HepG2 (cell line): Measurements from ENCODE around the gene RCC1. TPM values are rescaled to one million over a fixed set of nuclear protein-coding genes. Genes with fewer than 3 reads are reported as not detected.

Source experiments
- BORCS8-MEF2B ChIP-seq: sonication (generic); formaldehyde crosslinking; IDR thresholded peaks from 2 replicates; pipeline ENCODE4 v1.8.0; 2022; ENCODE audit warnings: mild to moderate bottlenecking, missing genetic modification reagents
- CC2D1A ChIP-seq: sonication (generic); formaldehyde crosslinking; IDR thresholded peaks from 2 replicates; pipeline ENCODE4 v1.8.1; 2023; ENCODE audit warnings: mild to moderate bottlenecking, missing genetic modification reagents
- CREM ChIP-seq, 2 experiments: sonication (generic) in 1 of 2; formaldehyde crosslinking in 1 of 2; IDR thresholded peaks; 2 replicates each; pipeline versions ENCODE4 v1.4.0 to v1.6.1; 2016 to 2020; ENCODE audit warnings: antibody characterized with exemption in 1 of 2, mild to moderate bottlenecking in 1 of 2, missing genetic modification reagents in 1 of 2
- ELF1 ChIP-seq: sonication (generic); formaldehyde crosslinking; IDR thresholded peaks from 2 replicates; pipeline ENCODE4 v1.4.0; 2020; ENCODE audit warnings: missing genetic modification reagents
- FOSL2 ChIP-seq: sonication (generic); formaldehyde crosslinking; IDR thresholded peaks from 2 replicates; pipeline ENCODE4 v1.4.0; 2020; ENCODE audit warnings: missing genetic modification reagents
- FOXA1 ChIP-seq, 2 experiments: fragments of 450-650 bp in 1 of 2; sonication (generic) in 1 of 2; formaldehyde crosslinking in 1 of 2; IDR thresholded peaks; 2 replicates each; pipeline versions ENCODE4 v1.4.0 to v1.6.1; 2016 to 2020; ENCODE audit warnings: missing genetic modification reagents in 1 of 2
- HIVEP1 ChIP-seq: sonication (generic); formaldehyde crosslinking; IDR thresholded peaks from 2 replicates; pipeline ENCODE4 v1.4.0; 2020; ENCODE audit warnings: mild to moderate bottlenecking, missing genetic modification reagents
- HOXA3 ChIP-seq: sonication (generic); formaldehyde crosslinking; IDR thresholded peaks from 2 replicates; pipeline ENCODE4 v1.5.0; 2020; ENCODE audit warnings: missing genetic modification reagents
- JUN ChIP-seq: sonication (generic); formaldehyde crosslinking; IDR thresholded peaks from 2 replicates; pipeline ENCODE4 v1.4.0; 2020; ENCODE audit warnings: mild to moderate bottlenecking, missing genetic modification reagents
- KDM5B ChIP-seq: sonication (generic); formaldehyde crosslinking; IDR thresholded peaks from 2 replicates; pipeline ENCODE4 v1.4.0; 2020; ENCODE audit warnings: missing genetic modification reagents, mild to moderate bottlenecking, borderline replicate concordance
- MTF1 ChIP-seq: sonication (generic); formaldehyde crosslinking; IDR thresholded peaks from 2 replicates; pipeline ENCODE4 v1.5.0; 2020; ENCODE audit warnings: missing genetic modification reagents
- MXD4 ChIP-seq: IDR thresholded peaks from 2 replicates; pipeline ENCODE4 v1.6.1; 2016; ENCODE audit warnings: mild to moderate bottlenecking, missing biosample characterization, missing genetic modification reagents
- NR2F2 ChIP-seq: IDR thresholded peaks from 2 replicates; pipeline ENCODE4 v1.6.1; 2012; ENCODE audit warnings: low read depth, inconsistent platforms, borderline replicate concordance
- SALL2 ChIP-seq: sonication (generic); formaldehyde crosslinking; IDR thresholded peaks from 2 replicates; pipeline ENCODE4 v1.8.1; 2023; ENCODE audit warnings: mild to moderate bottlenecking, missing genetic modification reagents, inconsistent platforms
- SP5 ChIP-seq: IDR thresholded peaks from 2 replicates; pipeline ENCODE4 v1.6.1; 2016; ENCODE audit warnings: low read depth, borderline replicate concordance
- TAF15 ChIP-seq: fragments of 200-400 bp; formaldehyde crosslinking; IDR thresholded peaks from one replicate; pipeline ENCODE4 v1.6.1; 2018; ENCODE audit warnings: mild to moderate bottlenecking, low read depth, low read length; ENCODE audit not compliant: poor library complexity, severe bottlenecking
- TSC22D2 ChIP-seq: sonication (generic); formaldehyde crosslinking; IDR thresholded peaks from 2 replicates; pipeline ENCODE4 v1.5.1; 2020; ENCODE audit warnings: missing genetic modification reagents, mild to moderate bottlenecking, borderline replicate concordance
- ZNF121 ChIP-seq: sonication (generic); formaldehyde crosslinking; IDR thresholded peaks from 2 replicates; pipeline ENCODE4 v1.5.0; 2020; ENCODE audit warnings: mild to moderate bottlenecking, missing genetic modification reagents
- ZNF552 ChIP-seq: sonication (generic); formaldehyde crosslinking; IDR thresholded peaks from 2 replicates; pipeline ENCODE4 v1.9.0; 2022; ENCODE audit warnings: missing genetic modification reagents, mild to moderate bottlenecking, borderline replicate concordance
- polyA plus RNA-seq, 8 experiments: library from polyadenylated mRNA; depleted of rRNA in 3 of 8; stranded (reverse) in 7 of 8; unstranded in 1 of 8; fragments of >200 nt; fragmentation: Illumina TruSeq in 4 of 8; extraction: Trizol in 4 of 8; gene quantifications; 2 replicates each; pipeline versions ENCODE4 v1.2.1 to v1.2.3, GENCODE V29; 2011 to 2016; ENCODE audit warnings: low read depth in 4 of 8, missing spikeins in 1 of 8, mixed read lengths in 1 of 8; ENCODE audit not compliant: insufficient read depth in 1 of 8
- total RNA-seq, 5 experiments: library from RNA; depleted of rRNA; stranded (reverse); fragments of >200 nt; fragmentation: Illumina TruSeq; extraction: Trizol; gene quantifications; 2 replicates each; pipeline ENCODE4 v1.2.3, GENCODE V29; 2016; ENCODE audit warnings: low read depth in 1 of 5
- TF ChIP-seq, protein P1 (sequence below): sonication (generic); formaldehyde crosslinking; IDR thresholded peaks from 2 replicates; pipeline ENCODE4 v1.9.0; 2021; ENCODE audit warnings: missing genetic modification reagents, borderline replicate concordance
- TF ChIP-seq, protein P2 (sequence below): sonication (generic); formaldehyde crosslinking; conservative IDR thresholded peaks from 2 replicates; pipeline ENCODE4 v1.8.0; 2022; ENCODE audit warnings: missing genetic modification reagents
- TF ChIP-seq, protein P3 (sequence below): sonication (generic); formaldehyde crosslinking; IDR thresholded peaks from 2 replicates; pipeline ENCODE4 v1.4.0; 2020; ENCODE audit warnings: missing genetic modification reagents, low read depth, mild to moderate bottlenecking, borderline replicate concordance
- TF ChIP-seq, protein P4 (sequence below): sonication (generic); formaldehyde crosslinking; IDR thresholded peaks from 2 replicates; pipeline ENCODE4 v1.9.0; 2021; ENCODE audit warnings: missing genetic modification reagents, borderline replicate concordance

The RCC1 gene
- total and polyA plus RNA-seq, 2 of the 13 experiments (the other 11 are each of a cell fraction or from before 2014, with no cell fraction given) = 47.2 to 80.8 TPM

GRCh38 chr1:28581531-28582247 lies 75.8 kb downstream of the RCC1 start (continued):
- TF ChIP-seq ZNF121 (CRISPR knock-in tag) = peak; percentile 67
- peak; percentile 98 for TF ChIP-seq KDM5B (CRISPR knock-in tag)
- no peak for TF ChIP-seq CC2D1A (CRISPR knock-in tag)
- peak; percentile 89 for TF ChIP-seq SALL2 (CRISPR knock-in tag)
- TF ChIP-seq SP5 = 0 out of 2 replicates have a peak, but pooled peaks have one; percentile 20
- TF ChIP-seq NR2F2 = peak; percentile 68; the same call in 1 of the 2 replicates
- peak; percentile 73 for TF ChIP-seq HIVEP1 (CRISPR knock-in tag)
- TF ChIP-seq JUN (CRISPR knock-in tag) = peak; percentile 40; the same call in 1 of the 2 replicates
- TF ChIP-seq MXD4 (CRISPR knock-in tag) = peak; percentile 55
- peak; percentile 98 for TF ChIP-seq TAF15
- TF ChIP-seq, protein P1, sequence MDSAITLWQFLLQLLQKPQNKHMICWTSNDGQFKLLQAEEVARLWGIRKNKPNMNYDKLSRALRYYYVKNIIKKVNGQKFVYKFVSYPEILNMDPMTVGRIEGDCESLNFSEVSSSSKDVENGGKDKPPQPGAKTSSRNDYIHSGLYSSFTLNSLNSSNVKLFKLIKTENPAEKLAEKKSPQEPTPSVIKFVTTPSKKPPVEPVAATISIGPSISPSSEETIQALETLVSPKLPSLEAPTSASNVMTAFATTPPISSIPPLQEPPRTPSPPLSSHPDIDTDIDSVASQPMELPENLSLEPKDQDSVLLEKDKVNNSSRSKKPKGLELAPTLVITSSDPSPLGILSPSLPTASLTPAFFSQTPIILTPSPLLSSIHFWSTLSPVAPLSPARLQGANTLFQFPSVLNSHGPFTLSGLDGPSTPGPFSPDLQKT (CRISPR knock-in tag) = 0 out of 2 replicates have a peak, but pooled peaks have one; percentile 3
- TF ChIP-seq, protein P2, sequence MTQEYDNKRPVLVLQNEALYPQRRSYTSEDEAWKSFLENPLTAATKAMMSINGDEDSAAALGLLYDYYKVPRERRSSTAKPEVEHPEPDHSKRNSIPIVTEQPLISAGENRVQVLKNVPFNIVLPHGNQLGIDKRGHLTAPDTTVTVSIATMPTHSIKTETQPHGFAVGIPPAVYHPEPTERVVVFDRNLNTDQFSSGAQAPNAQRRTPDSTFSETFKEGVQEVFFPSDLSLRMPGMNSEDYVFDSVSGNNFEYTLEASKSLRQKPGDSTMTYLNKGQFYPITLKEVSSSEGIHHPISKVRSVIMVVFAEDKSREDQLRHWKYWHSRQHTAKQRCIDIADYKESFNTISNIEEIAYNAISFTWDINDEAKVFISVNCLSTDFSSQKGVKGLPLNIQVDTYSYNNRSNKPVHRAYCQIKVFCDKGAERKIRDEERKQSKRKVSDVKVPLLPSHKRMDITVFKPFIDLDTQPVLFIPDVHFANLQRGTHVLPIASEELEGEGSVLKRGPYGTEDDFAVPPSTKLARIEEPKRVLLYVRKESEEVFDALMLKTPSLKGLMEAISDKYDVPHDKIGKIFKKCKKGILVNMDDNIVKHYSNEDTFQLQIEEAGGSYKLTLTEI (CRISPR knock-in tag) = no peak
- TF ChIP-seq, protein P3, sequence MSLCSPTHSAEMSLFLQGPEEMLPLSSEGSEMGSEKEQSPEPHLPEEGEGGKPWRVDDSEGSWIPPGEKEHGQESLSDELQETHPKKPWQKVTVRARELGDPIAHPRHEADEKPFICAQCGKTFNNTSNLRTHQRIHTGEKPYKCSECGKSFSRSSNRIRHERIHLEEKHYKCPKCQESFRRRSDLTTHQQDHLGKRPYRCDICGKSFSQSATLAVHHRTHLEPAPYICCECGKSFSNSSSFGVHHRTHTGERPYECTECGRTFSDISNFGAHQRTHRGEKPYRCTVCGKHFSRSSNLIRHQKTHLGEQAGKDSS (CRISPR knock-in tag) = 0 out of 2 replicates have a peak, but pooled peaks have one; percentile 54
- no peak; the same call in 1 of the 2 replicates for TF ChIP-seq ZNF552 (CRISPR knock-in tag)
- peak; percentile 63 for TF ChIP-seq FOSL2 (CRISPR knock-in tag)
- TF ChIP-seq BORCS8-MEF2B (CRISPR knock-in tag) = peak; percentile 58; the same call in 1 of the 2 replicates
- TF ChIP-seq CREM (IDR thresholded peaks at IDR 0.05) = peak; percentile 85
- TF ChIP-seq CREM (CRISPR knock-in tag; IDR thresholded peaks at IDR 0.05) = no peak
- TF ChIP-seq FOXA1 (IDR thresholded peaks at IDR 0.05) = no peak
- TF ChIP-seq FOXA1 (CRISPR knock-in tag; IDR thresholded peaks at IDR 0.05) = no peak
- peak; percentile 93 for TF ChIP-seq TSC22D2 (CRISPR knock-in tag)
- TF ChIP-seq ELF1 (CRISPR knock-in tag) = peak; percentile 66
- TF ChIP-seq MTF1 (CRISPR knock-in tag) = no peak; the same call in 1 of the 2 replicates
- TF ChIP-seq, protein P4, sequence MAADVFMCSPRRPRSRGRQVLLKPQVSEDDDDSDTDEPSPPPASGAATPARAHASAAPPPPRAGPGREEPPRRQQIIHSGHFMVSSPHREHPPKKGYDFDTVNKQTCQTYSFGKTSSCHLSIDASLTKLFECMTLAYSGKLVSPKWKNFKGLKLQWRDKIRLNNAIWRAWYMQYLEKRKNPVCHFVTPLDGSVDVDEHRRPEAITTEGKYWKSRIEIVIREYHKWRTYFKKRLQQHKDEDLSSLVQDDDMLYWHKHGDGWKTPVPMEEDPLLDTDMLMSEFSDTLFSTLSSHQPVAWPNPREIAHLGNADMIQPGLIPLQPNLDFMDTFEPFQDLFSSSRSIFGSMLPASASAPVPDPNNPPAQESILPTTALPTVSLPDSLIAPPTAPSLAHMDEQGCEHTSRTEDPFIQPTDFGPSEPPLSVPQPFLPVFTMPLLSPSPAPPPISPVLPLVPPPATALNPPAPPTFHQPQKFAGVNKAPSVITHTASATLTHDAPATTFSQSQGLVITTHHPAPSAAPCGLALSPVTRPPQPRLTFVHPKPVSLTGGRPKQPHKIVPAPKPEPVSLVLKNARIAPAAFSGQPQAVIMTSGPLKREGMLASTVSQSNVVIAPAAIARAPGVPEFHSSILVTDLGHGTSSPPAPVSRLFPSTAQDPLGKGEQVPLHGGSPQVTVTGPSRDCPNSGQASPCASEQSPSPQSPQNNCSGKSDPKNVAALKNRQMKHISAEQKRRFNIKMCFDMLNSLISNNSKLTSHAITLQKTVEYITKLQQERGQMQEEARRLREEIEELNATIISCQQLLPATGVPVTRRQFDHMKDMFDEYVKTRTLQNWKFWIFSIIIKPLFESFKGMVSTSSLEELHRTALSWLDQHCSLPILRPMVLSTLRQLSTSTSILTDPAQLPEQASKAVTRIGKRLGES (CRISPR knock-in tag) = no peak
- peak; percentile 84 for TF ChIP-seq HOXA3 (CRISPR knock-in tag)
